ENCODE data around the gene SMAD9. TPM values are rescaled to one million over a fixed set of nuclear protein-coding genes. Genes with fewer than 3 reads are reported as not detected.

Gene SMAD9
- total RNA-seq, 1 donor = 4.3 TPM

GRCh38 chr13:36919171-36919832, 736 bp downstream of the SMAD9 start:
- peak; percentile 11 for DNase-seq (ENCODE audit: low read depth)
- TF ChIP-seq CTCF (IDR thresholded peaks at IDR 0.05; ENCODE audit: insufficient read depth, low read depth, low read length) = no peak
- H3K4me3 ChIP-seq (ENCODE audit: low read depth, low read length) = peak overlapping the region; percentile 65

GRCh38 chr13:36918246-36919131, 1.5 kb downstream of the SMAD9 start:
- TF ChIP-seq CTCF (IDR thresholded peaks at IDR 0.05; ENCODE audit: insufficient read depth, low read depth, low read length) = no peak
- DNase-seq (ENCODE audit: low read depth) = peak; percentile 14
- H3K4me3 ChIP-seq (ENCODE audit: low read depth, low read length) = peak overlapping the region; percentile 65

GRCh38 chr13:36917311-36917710, 2.7 kb downstream of the SMAD9 start:
- TF ChIP-seq CTCF (IDR thresholded peaks at IDR 0.05; ENCODE audit: insufficient read depth, low read depth, low read length) = no peak
- no peak overlapping the region for H3K4me3 ChIP-seq (ENCODE audit: low read depth, low read length)
- DNase-seq (ENCODE audit: low read depth) = no peak

- TF ChIP-seq CTCF (IDR thresholded peaks at IDR 0.05; ENCODE audit: insufficient read depth, low read depth, low read length) = no peak
- H3K4me3 ChIP-seq (ENCODE audit: low read depth, low read length) = no peak overlapping the region
- DNase-seq (ENCODE audit: low read depth) = no peak
Observed at GRCh38 chr13:36915896-36916640, 4.0 kb downstream of the SMAD9 start.

GRCh38 chr13:36915106-36915505, 4.9 kb downstream of the SMAD9 start:
- no peak for TF ChIP-seq CTCF (IDR thresholded peaks at IDR 0.05; ENCODE audit: insufficient read depth, low read depth, low read length)
- no peak overlapping the region for H3K4me3 ChIP-seq (ENCODE audit: low read depth, low read length)
- DNase-seq (ENCODE audit: low read depth) = no peak

- no peak for DNase-seq (ENCODE audit: low read depth)
- no peak overlapping the region for H3K4me3 ChIP-seq (ENCODE audit: low read depth, low read length)
- no peak for TF ChIP-seq CTCF (IDR thresholded peaks at IDR 0.05; ENCODE audit: insufficient read depth, low read depth, low read length)
Observed at GRCh38 chr13:36914648-36915047, 5.4 kb downstream of the SMAD9 start.
